Lung (tissue), 12 donors: ENCODE results near the gene ECM2. TPM values are rescaled to one million over a fixed set of nuclear protein-coding genes. Genes with fewer than 3 reads are reported as not detected.

Source experiments
- ATAC-seq: fragments of 200-7000 bp; cut with Tn5 transposase; one replicate; pipeline ENCODE4 v1.9.1; 2020; ENCODE audit warnings: moderate number of reproducible peaks; ENCODE audit not compliant: insufficient read depth, low FRiP score
- DNase-seq, 3 donors: peaks; one replicate each; pipeline ENCODE4 v3.0.0-alpha.2; 2013 to 2017
- H3K27ac ChIP-seq, 2 donors: one replicate each; pipeline ENCODE4 v1.5.1; 2013; ENCODE audit warnings: mild to moderate bottlenecking in 2 of 2, moderate library complexity in 2 of 2, control low read depth in 1 of 2, inconsistent platforms in 1 of 2, low read depth in 1 of 2, low read length in 1 of 2
- H3K27me3 ChIP-seq, 3 donors: one replicate each; pipeline ENCODE4 v1.5.1; 2013; ENCODE audit warnings: low read length in 2 of 3; ENCODE audit not compliant: control insufficient read depth in 3 of 3, insufficient read depth in 3 of 3
- H3K36me3 ChIP-seq, 4 donors: one replicate each; pipeline ENCODE4 v1.5.1; 2013; ENCODE audit warnings: low read length in 4 of 4, mild to moderate bottlenecking in 1 of 4, moderate library complexity in 1 of 4; ENCODE audit not compliant: control insufficient read depth in 4 of 4, insufficient read depth in 4 of 4
- H3K4me1 ChIP-seq, 5 donors: one replicate each; pipeline ENCODE4 v1.5.1; 2013; ENCODE audit warnings: low read length in 5 of 5, mild to moderate bottlenecking in 2 of 5, moderate library complexity in 1 of 5; ENCODE audit not compliant: control insufficient read depth in 5 of 5, insufficient read depth in 5 of 5
- H3K4me3 ChIP-seq: one replicate; pipeline ENCODE4 v1.5.1; 2013; ENCODE audit warnings: mild to moderate bottlenecking, control low read depth, moderate library complexity
- H3K9ac ChIP-seq, 2 donors: one replicate each; pipeline ENCODE4 v1.5.1; 2013; ENCODE audit warnings: low read length in 2 of 2, control low read depth in 1 of 2; ENCODE audit not compliant: insufficient read depth in 1 of 2
- H3K9me3 ChIP-seq, 4 donors: one replicate each; pipeline ENCODE4 v1.5.1; 2013; ENCODE audit warnings: low read length in 3 of 4, mild to moderate bottlenecking in 1 of 4, moderate library complexity in 1 of 4; ENCODE audit not compliant: control insufficient read depth in 4 of 4, insufficient read depth in 3 of 4
- WGBS, 2 donors: extraction: QIAGEN DNeasy Blood & Tissue Kit; methylation state at CpG; one replicate each; pipeline ENCODE4 v1.1.7; 2013; 5-methylcytosine and 5-hydroxymethylcytosine counted together
- polyA plus RNA-seq, 2 donors: library from polyadenylated mRNA; stranded (reverse); fragments of 200-250 nt; gene quantifications; one replicate each; pipeline ENCODE4 v1.2.1, GENCODE V29; 2013
- total RNA-seq, 2 donors: library from RNA; depleted of rRNA in 1 of 2; stranded (reverse); fragments of >200 nt in 1 of 2; gene quantifications; one replicate each; pipeline ENCODE4 v1.2.1, GENCODE V29; 2014 to 2021
- TF ChIP-seq, protein P1 (sequence below): IDR thresholded peaks from 2 replicates; pipeline ENCODE4 v1.5.1; 2012; ENCODE audit warnings: mild to moderate bottlenecking; ENCODE audit errors: control extremely low read depth, extremely low read depth
- donor health status: control.
- donor health status: control.
- donor health status: Bipolar disorder and iron deficiency.
- donor health status: healthy.
- donor health status: DM: yes; HTN: yes; CAD: no.

Gene ECM2
- total and polyA plus RNA-seq, 4 donors, result 0.92 to 63.1 (median 2.4) TPM

DNA sequence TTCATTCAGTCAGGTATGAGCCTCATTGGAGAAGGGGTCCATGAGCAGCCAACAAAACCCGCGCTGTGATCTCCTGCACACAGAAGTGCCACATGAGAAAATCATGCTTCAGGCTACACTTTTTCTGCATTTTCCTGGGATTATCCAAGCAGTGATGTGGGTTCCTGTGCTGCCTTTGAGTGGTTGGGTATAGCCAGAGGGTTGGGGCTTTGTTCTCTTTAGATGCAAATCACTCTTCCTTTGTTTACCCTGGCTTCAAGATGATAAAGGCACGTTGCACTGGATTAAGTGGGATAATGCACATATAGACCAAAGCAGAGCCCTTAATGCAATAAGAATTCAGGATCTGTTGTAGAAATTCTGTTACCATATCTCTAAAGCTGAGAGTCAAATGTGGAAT, 18.7 kb downstream of the ECM2 start:
- H3K4me3 ChIP-seq, result no peak overlapping the region
- 75 to 86% methylated on average over 3 of the region's 3 CpGs for WGBS, 2 donors
- ATAC-seq (no peak), DNase-seq (no peak)
- H3K36me3 ChIP-seq, result peaks cover 0 to 23% (median 4%) of the 10 kb centered on the region in 4 donors
- no peaks in the 10 kb centered on the region for H3K27me3 ChIP-seq
- TF ChIP-seq, protein P1, sequence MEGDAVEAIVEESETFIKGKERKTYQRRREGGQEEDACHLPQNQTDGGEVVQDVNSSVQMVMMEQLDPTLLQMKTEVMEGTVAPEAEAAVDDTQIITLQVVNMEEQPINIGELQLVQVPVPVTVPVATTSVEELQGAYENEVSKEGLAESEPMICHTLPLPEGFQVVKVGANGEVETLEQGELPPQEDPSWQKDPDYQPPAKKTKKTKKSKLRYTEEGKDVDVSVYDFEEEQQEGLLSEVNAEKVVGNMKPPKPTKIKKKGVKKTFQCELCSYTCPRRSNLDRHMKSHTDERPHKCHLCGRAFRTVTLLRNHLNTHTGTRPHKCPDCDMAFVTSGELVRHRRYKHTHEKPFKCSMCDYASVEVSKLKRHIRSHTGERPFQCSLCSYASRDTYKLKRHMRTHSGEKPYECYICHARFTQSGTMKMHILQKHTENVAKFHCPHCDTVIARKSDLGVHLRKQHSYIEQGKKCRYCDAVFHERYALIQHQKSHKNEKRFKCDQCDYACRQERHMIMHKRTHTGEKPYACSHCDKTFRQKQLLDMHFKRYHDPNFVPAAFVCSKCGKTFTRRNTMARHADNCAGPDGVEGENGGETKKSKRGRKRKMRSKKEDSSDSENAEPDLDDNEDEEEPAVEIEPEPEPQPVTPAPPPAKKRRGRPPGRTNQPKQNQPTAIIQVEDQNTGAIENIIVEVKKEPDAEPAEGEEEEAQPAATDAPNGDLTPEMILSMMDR, result no peak
- peaks cover 0 to 3% (median 0%) of the 10 kb centered on the region in 5 donors for H3K4me1 ChIP-seq
- no peak overlapping the region for H3K27ac ChIP-seq
- no peak overlapping the region for H3K9ac ChIP-seq
- no peaks in the 10 kb centered on the region for H3K9me3 ChIP-seq

DNA sequence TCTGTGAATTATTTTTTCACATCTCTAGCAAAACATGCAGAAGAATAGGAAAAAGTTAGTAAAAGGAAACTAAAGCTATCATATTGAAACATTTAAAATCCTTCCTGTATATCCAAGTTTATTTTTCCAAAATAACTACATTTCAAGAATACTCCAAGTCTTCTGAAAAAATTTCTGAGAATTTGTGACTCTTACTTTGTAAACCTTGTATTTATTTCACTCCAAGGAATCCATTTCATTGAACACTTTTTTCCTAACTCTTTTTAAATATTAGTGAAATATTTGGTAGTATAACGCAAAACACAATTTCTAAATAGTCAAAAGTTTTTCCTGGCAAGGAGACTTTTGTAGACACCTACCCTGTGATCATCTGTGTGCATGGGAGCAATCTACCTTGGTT, 19.3 kb downstream of the ECM2 start:
- H3K36me3 ChIP-seq, result peaks cover 0 to 23% (median 4%) of the 10 kb centered on the region in 4 donors
- whole genome bisulfite sequencing, 2 donors, result 95 to 98% methylated on average over 1 of the region's 1 CpG
- TF ChIP-seq, protein P1, result no peak

DNA sequence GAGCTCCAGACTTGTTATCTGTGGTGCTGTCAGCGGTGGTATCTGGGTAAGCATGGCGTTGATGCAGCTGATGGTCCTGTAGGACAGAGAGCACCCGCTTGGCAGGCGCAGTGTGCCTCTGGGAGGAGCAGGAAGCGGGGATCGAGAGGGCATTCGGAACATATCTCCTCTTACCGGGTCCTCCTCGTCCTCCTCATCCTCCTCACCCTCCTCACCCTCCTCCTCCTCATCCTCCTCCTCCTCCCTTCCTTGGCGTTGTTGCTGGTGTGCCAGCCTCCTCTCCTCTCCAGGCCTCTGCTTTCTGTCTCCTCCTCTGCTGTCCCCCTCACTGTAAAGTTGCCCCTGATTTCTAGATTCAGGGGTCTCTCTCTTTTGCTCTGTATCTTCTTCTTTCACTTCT, 21.2 kb downstream of the ECM2 start:
- no peak overlapping the region for H3K4me3 ChIP-seq
- H3K27ac ChIP-seq, result no peak overlapping the region
- TF ChIP-seq, protein P1, result no peak
- no peak for ATAC-seq
- H3K36me3 ChIP-seq, result peaks cover 0 to 23% (median 2%) of the 10 kb centered on the region in 4 donors
- no peaks in the 10 kb centered on the region for H3K9me3 ChIP-seq
- no peaks in the 10 kb centered on the region for H3K27me3 ChIP-seq
- 94 to 96% methylated on average over 10 of the region's 10 CpGs for WGBS, 2 donors
- no peak overlapping the region for H3K9ac ChIP-seq
- no peak for DNase-seq
- H3K4me1 ChIP-seq, result peaks cover 0 to 3% (median 0%) of the 10 kb centered on the region in 5 donors

More for the DNA sequence above, 19.3 kb downstream of the ECM2 start:
- no peak for ATAC-seq
- H3K4me3 ChIP-seq, result no peak overlapping the region
- DNase-seq, result no peak
- no peak overlapping the region for H3K9ac ChIP-seq
- no peaks in the 10 kb centered on the region for H3K27me3 ChIP-seq
- no peak overlapping the region for H3K27ac ChIP-seq
- no peaks in the 10 kb centered on the region for H3K9me3 ChIP-seq
- H3K4me1 ChIP-seq, result peaks cover 0 to 3% (median 0%) of the 10 kb centered on the region in 5 donors

DNA sequence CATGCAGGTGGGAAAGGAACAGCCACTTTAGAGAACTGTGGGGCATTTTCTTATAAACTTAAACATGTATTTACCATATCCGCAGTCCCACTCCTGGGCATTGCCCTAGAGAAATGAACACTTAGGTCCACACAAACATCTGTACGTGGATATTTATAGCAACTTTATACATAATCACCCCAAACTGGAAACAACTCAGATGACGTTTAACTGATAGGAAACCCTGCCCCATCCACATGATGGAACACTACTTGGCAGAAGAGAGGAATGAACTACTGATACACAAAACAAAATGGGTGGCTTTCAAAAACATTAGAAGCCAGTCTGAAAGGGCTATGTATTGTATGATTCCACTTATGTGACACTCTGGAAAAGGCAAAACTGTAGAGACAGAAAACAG, 22.4 kb downstream of the ECM2 start:
- DNase-seq, result no peak
- H3K9ac ChIP-seq, result no peak overlapping the region
- peaks cover 0 to 20% (median 2%) of the 10 kb centered on the region in 4 donors for H3K36me3 ChIP-seq
- no peaks in the 10 kb centered on the region for H3K27me3 ChIP-seq
- H3K9me3 ChIP-seq, result no peaks in the 10 kb centered on the region
- WGBS, 2 donors, result 70 to 71% methylated on average over 3 of the region's 3 CpGs
- no peak overlapping the region for H3K4me3 ChIP-seq
- H3K27ac ChIP-seq, result no peak overlapping the region
- H3K4me1 ChIP-seq, result peaks cover 0 to 7% (median 3%) of the 10 kb centered on the region in 5 donors
- no peak for ATAC-seq
- TF ChIP-seq, protein P1, result no peak
